ENCODE measurements around the gene DNASE1L2.

DNASE1L2 gene

GRCh38 chr16:2270070-2270462 lies 33.8 kb downstream of the DNASE1L2 start:
- no peak for DNase-seq (ENCODE audit: low read depth)

GRCh38 chr16:2270588-2271470 lies 34.6 kb downstream of the DNASE1L2 start:
- DNase-seq (ENCODE audit: low read depth) = no peak

- DNase-seq (ENCODE audit: low read depth) = no peak
Observed at GRCh38 chr16:2271848-2272461, 35.7 kb downstream of the DNASE1L2 start.

- DNase-seq (ENCODE audit: low read depth) = no peak
Observed at GRCh38 chr16:2273484-2273883, 37.2 kb downstream of the DNASE1L2 start.

- no peak for DNase-seq (ENCODE audit: low read depth)
Observed at GRCh38 chr16:2273931-2274330, 37.7 kb downstream of the DNASE1L2 start.

- no peak for DNase-seq (ENCODE audit: low read depth)
Observed at GRCh38 chr16:2275476-2276367, 39.5 kb downstream of the DNASE1L2 start.

- DNase-seq (ENCODE audit: low read depth) = no peak
Observed at GRCh38 chr16:2276368-2277195, 40.3 kb downstream of the DNASE1L2 start.

- no peak for DNase-seq (ENCODE audit: low read depth)
Observed at GRCh38 chr16:2277466-2278271, 41.4 kb downstream of the DNASE1L2 start.

GRCh38 chr16:2278272-2278608 lies 42.0 kb downstream of the DNASE1L2 start:
- no peak for DNase-seq (ENCODE audit: low read depth)

- DNase-seq (ENCODE audit: low read depth) = no peak
Observed at GRCh38 chr16:2278956-2279800, 42.9 kb downstream of the DNASE1L2 start.

GRCh38 chr16:2280461-2280860 lies 44.2 kb downstream of the DNASE1L2 start:
- no peak for DNase-seq (ENCODE audit: low read depth)

- no peak for DNase-seq (ENCODE audit: low read depth)
Observed at GRCh38 chr16:2280981-2281542, 44.8 kb downstream of the DNASE1L2 start.

- no peak for DNase-seq (ENCODE audit: low read depth)
Observed at GRCh38 chr16:2282262-2282661, 46.0 kb downstream of the DNASE1L2 start.

GRCh38 chr16:2282866-2283555 lies 46.8 kb downstream of the DNASE1L2 start:
- no peak for DNase-seq (ENCODE audit: low read depth)

- no peak for DNase-seq (ENCODE audit: low read depth)
Observed at GRCh38 chr16:2284001-2284770, 47.9 kb downstream of the DNASE1L2 start.

- DNase-seq (ENCODE audit: low read depth) = no peak
Observed at GRCh38 chr16:2284797-2285576, 48.7 kb downstream of the DNASE1L2 start.

- no peak for DNase-seq (ENCODE audit: low read depth)
Observed at GRCh38 chr16:2285731-2286191, 49.5 kb downstream of the DNASE1L2 start.
